CD4-positive, alpha-beta T cell (primary cell): ENCODE results near the gene PCLO. TPM values are rescaled to one million over a fixed set of nuclear protein-coding genes. Genes with fewer than 3 reads are reported as not detected.

Source experiments
- ATAC-seq: fragments of 200-7000 bp; cut with Tn5 transposase; one replicate; pipeline ENCODE4 v1.10.0; 2022; ENCODE audit warnings: mild to moderate bottlenecking; ENCODE audit not compliant: poor library complexity
- CTCF ChIA-PET: fragments of 350-600 bp; sonication (Branson Sonifier 250); formaldehyde crosslinking; loops from one replicate; lab custom pipeline; 2021; ENCODE audit warnings: antibody characterized with exemption, inconsistent platforms; lab: Charles Lee
- POLR2A ChIA-PET: fragments of 350-600 bp; sonication (Branson Sonifier 250); formaldehyde crosslinking; loops from one replicate; lab custom pipeline; 2021; ENCODE audit warnings: antibody characterized with exemption, inconsistent platforms; lab: Charles Lee
- DNase-seq, 14 experiments: peaks; one replicate each; pipeline ENCODE4 v3.0.0-alpha.2; 2013 to 2020; ENCODE audit warnings: mixed read lengths in 2 of 14
- H3K27ac ChIP-seq, 2 donors: one replicate each; pipeline versions ENCODE4 v1.5.1 to v1.7.0; 2013; ENCODE audit warnings: low read length in 2 of 2, low read depth in 1 of 2, mild to moderate bottlenecking in 1 of 2
- H3K27me3 ChIP-seq, 2 experiments: 1 replicate in 1 of 2; 2 replicates in 1 of 2; pipeline versions ENCODE4 v1.6.1 to v1.7.0; 2013; ENCODE audit warnings: low read length in 2 of 2, control low read depth in 1 of 2, mild to moderate bottlenecking in 1 of 2, moderate library complexity in 1 of 2; ENCODE audit not compliant: insufficient read depth in 2 of 2, control insufficient read depth in 1 of 2
- H3K36me3 ChIP-seq: one replicate; pipeline ENCODE4 v1.6.1; 2013; ENCODE audit warnings: low read length, control low read depth; ENCODE audit not compliant: insufficient read depth
- H3K4me1 ChIP-seq: one replicate; pipeline ENCODE4 v1.6.1; 2013; ENCODE audit warnings: low read length, control low read depth; ENCODE audit not compliant: insufficient read depth
- H3K4me3 ChIP-seq: one replicate; pipeline ENCODE4 v1.5.1; 2013; ENCODE audit warnings: mild to moderate bottlenecking, low read length, moderate library complexity
- H3K9me3 ChIP-seq, 2 experiments: 1 replicate in 1 of 2; 2 replicates in 1 of 2; pipeline versions ENCODE4 v1.6.1 to v1.7.0; 2013; ENCODE audit warnings: low read length in 2 of 2, mild to moderate bottlenecking in 2 of 2, control low read depth in 1 of 2, moderate library complexity in 1 of 2; ENCODE audit not compliant: control insufficient read depth in 1 of 2, insufficient read depth in 1 of 2
- H3K27ac Mint-ChIP-seq: one replicate; pipeline ENCODE4 v1.8.0; 2020; ENCODE audit warnings: mixed read lengths
- H3K27me3 Mint-ChIP-seq: one replicate; pipeline ENCODE4 v1.8.0; 2021; ENCODE audit warnings: mixed read lengths
- H3K36me3 Mint-ChIP-seq: one replicate; pipeline ENCODE4 v1.8.0; 2021; ENCODE audit warnings: low read depth, mixed read lengths
- H3K4me1 Mint-ChIP-seq: one replicate; pipeline ENCODE4 v1.8.0; 2021; ENCODE audit warnings: low read depth, mixed read lengths
- H3K4me3 Mint-ChIP-seq: one replicate; pipeline ENCODE4 v1.8.0; 2020; ENCODE audit warnings: mild to moderate bottlenecking, mixed read lengths
- H3K9me3 Mint-ChIP-seq: one replicate; pipeline ENCODE4 v1.8.0; 2020; ENCODE audit warnings: mixed read lengths
- intact Hi-C, 2 experiments: fragments of 100-400 bp; cut with DNase I in 1 of 2; cut with micrococcal nuclease in 1 of 2; formaldehyde crosslinking; loops; one replicate each; pipeline versions ENCODE4 v1.15.1 to v1.9.0; 2023 to 2025; cut with DNase I, micrococcal nuclease
- total RNA-seq, 174 experiments: library from RNA in 2 of 174; stranded (reverse) in 2 of 174; gene quantifications; one replicate each; pipeline ENCODE4 v1.2.3 and lab custom pipeline; 2021 to 2026
- TF ChIP-seq, protein P1 (sequence below): fragments of 200-600 bp; IDR thresholded peaks from one replicate; pipeline ENCODE4 v1.8.0; 2022; ENCODE audit warnings: antibody characterized with exemption, mild to moderate bottlenecking

Gene PCLO
- total RNA-seq, 2 experiments from 2014 or later: not detected

DNA sequence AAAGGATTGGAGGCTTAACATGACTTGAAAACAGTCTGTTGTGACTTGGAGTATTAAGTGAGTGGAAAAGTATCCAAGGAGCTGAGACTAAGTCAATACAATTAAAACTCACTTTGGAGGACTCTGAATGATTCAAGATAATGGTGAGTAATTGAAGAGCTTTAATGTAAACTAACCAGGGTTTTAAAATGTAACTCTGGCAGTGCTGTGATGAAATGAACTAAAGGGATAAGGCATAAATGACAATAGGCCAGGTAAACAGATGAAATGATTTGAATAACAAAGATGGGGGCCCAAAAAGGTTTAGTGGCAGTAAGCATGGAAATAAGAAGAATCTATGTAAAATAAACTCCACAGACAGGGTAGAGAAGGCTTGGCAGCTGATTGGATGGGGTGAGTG lies 402.6 kb downstream of the PCLO start:
- Histone ChIP-seq H3K36me3 (no peaks in the 10 kb centered on the region), H3K4me3 (no peak overlapping the region), H3K4me1 (no peaks in the 10 kb centered on the region), H3K27me3 (no peaks in the 10 kb centered on the region), H3K9me3 (no peaks in the 10 kb centered on the region), H3K27ac (no peak overlapping the region)
- intact Hi-C loops: no loop called here
- TF ChIP-seq, protein P1, sequence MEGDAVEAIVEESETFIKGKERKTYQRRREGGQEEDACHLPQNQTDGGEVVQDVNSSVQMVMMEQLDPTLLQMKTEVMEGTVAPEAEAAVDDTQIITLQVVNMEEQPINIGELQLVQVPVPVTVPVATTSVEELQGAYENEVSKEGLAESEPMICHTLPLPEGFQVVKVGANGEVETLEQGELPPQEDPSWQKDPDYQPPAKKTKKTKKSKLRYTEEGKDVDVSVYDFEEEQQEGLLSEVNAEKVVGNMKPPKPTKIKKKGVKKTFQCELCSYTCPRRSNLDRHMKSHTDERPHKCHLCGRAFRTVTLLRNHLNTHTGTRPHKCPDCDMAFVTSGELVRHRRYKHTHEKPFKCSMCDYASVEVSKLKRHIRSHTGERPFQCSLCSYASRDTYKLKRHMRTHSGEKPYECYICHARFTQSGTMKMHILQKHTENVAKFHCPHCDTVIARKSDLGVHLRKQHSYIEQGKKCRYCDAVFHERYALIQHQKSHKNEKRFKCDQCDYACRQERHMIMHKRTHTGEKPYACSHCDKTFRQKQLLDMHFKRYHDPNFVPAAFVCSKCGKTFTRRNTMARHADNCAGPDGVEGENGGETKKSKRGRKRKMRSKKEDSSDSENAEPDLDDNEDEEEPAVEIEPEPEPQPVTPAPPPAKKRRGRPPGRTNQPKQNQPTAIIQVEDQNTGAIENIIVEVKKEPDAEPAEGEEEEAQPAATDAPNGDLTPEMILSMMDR: no peak
- ChIA-PET POLR2A (no interaction called here), CTCF (no interaction called here)
- H3K27me3 Mint-ChIP-seq: no peaks in the 10 kb centered on the region
- H3K4me1 Mint-ChIP-seq: no peaks in the 10 kb centered on the region
- H3K4me3 Mint-ChIP-seq: no peak overlapping the region
- no peak for DNase-seq
- no peaks in the 10 kb centered on the region for H3K9me3 Mint-ChIP-seq
- no peak overlapping the region for H3K27ac Mint-ChIP-seq
- ATAC-seq: no peak
- no peaks in the 10 kb centered on the region for H3K36me3 Mint-ChIP-seq

DNA sequence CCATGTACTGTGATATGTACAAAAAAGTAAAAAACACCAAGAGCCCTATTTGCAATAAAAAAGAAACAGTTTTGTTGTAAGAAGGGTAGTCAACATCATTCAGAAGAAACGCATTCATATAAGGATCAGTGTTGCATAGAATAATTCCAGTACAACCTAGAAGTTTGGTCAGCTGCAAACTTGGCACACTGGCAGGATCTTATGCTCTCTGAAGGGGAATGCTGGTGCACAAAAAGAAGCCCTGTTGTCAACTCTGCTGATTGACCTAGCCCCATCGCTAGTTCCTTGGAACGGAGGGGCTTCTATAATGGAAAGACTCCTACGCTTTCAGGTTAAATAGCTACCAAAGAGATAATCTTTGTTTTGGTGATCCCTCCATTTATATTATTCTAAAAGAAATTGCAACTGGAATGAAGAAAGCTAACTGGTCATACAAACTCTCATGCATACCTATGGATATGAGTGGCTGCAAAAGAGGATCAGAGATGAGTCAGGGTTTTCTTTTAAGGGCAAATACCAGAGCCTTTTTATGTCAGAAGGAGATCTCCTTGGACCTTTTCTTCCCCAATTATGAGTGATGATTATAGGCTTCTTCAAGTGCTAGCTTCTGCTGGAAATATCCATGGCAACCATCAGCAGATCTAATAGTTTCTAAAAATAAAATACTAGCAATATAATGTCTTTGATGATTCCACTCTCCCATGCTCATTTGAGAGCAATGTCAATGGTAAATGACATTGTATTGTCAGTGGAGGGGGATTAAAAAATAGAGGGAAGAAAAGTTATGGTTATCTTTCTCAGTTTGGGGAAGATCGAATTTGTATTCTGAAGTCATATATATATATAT lies 406.8 kb downstream of the PCLO start:
- no peaks in the 10 kb centered on the region for H3K36me3 ChIP-seq

DNA sequence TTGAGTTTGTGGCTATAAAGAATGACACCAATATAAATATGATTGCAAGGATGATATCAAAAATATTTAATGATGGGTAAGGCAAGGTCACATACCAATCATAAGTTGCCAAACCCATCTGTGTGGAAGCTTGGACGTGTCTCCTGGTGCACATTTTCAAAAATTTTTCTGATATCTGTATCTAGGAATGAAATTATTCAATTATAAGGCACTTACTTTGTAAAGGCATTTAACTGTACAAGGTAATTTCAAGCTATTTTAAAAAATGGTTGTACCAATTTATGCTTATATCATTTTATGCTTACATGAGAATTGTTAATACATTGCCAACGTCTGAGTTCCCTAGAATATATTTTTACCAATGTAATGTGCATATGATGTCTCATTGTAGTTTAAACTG lies 412.7 kb downstream of the PCLO start:
- Histone ChIP-seq H3K4me1 (no peaks in the 10 kb centered on the region), H3K4me3 (no peak overlapping the region), H3K36me3 (no peaks in the 10 kb centered on the region), H3K9me3 (peaks cover 0 to 4% of the 10 kb centered on the region in 2 experiments), H3K27me3 (no peaks in the 10 kb centered on the region), H3K27ac (no peak overlapping the region)
- intact Hi-C loops: no loop called here
- Mint-ChIP-seq H3K27me3 (no peaks in the 10 kb centered on the region), H3K36me3 (no peaks in the 10 kb centered on the region), H3K4me3 (no peak overlapping the region), H3K4me1 (no peaks in the 10 kb centered on the region), H3K27ac (no peak overlapping the region), H3K9me3 (no peaks in the 10 kb centered on the region)
- TF ChIP-seq, protein P1: no peak
- ChIA-PET CTCF (no interaction called here), POLR2A (no interaction called here)
- DNase-seq: no peak
- no peak for ATAC-seq

More for the DNA sequence above, 406.8 kb downstream of the PCLO start:
- intact Hi-C loops: no loop called here
- ChIA-PET CTCF (no interaction called here), POLR2A (no interaction called here)
- no peaks in the 10 kb centered on the region for H3K36me3 Mint-ChIP-seq
- no peaks in the 10 kb centered on the region for H3K27me3 Mint-ChIP-seq
- Histone ChIP-seq H3K27ac (no peak overlapping the region), H3K4me3 (no peak overlapping the region), H3K9me3 (peaks cover 0 to 3% of the 10 kb centered on the region in 2 experiments), H3K27me3 (no peaks in the 10 kb centered on the region), H3K4me1 (no peaks in the 10 kb centered on the region)
- no peak overlapping the region for H3K4me3 Mint-ChIP-seq
- ATAC-seq (no peak), DNase-seq (no peak)
- H3K27ac Mint-ChIP-seq: no peak overlapping the region
- no peaks in the 10 kb centered on the region for H3K9me3 Mint-ChIP-seq
- H3K4me1 Mint-ChIP-seq: no peaks in the 10 kb centered on the region
- TF ChIP-seq, protein P1: no peak
